Heart right ventricle (tissue), 16 donors: Measurements from ENCODE around the gene TOMM40L. TPM values are rescaled to one million over a fixed set of nuclear protein-coding genes. Genes with fewer than 3 reads are reported as not detected.

ENCODE experiments used
- ATAC-seq, 8 donors: fragments of 200-7000 bp; cut with Tn5 transposase; one replicate each; pipeline ENCODE4 v1.9.1; 2020; ENCODE audit warnings: mild to moderate bottlenecking in 8 of 8, moderate library complexity in 8 of 8, moderate number of reproducible peaks in 1 of 8
- DNase-seq, 2 donors: peaks; one replicate each; pipeline ENCODE4 v3.0.0-alpha.2; 2020
- H3K27ac ChIP-seq, 10 donors: fragments of 200-600 bp; sonication (generic) in 2 of 10; one replicate each; pipeline versions ENCODE4 v1.5.0 to v1.8.0; 2020 to 2022; ENCODE audit warnings: mild to moderate bottlenecking in 3 of 10
- H3K27me3 ChIP-seq, 7 donors: fragments of 200-600 bp; one replicate each; pipeline ENCODE4 v1.8.0; 2021 to 2022; ENCODE audit warnings: mild to moderate bottlenecking in 2 of 7
- H3K36me3 ChIP-seq, 9 donors: fragments of 200-600 bp; sonication (generic) in 1 of 9; one replicate each; pipeline versions ENCODE4 v1.5.0 to v1.8.0; 2020 to 2022; ENCODE audit warnings: mild to moderate bottlenecking in 2 of 9
- H3K4me1 ChIP-seq, 9 donors: fragments of 200-600 bp; sonication (generic) in 1 of 9; one replicate each; pipeline versions ENCODE4 v1.5.0 to v1.8.0; 2020 to 2022; ENCODE audit warnings: mild to moderate bottlenecking in 4 of 9
- H3K4me3 ChIP-seq, 10 donors: fragments of 200-600 bp; sonication (generic) in 2 of 10; one replicate each; pipeline versions ENCODE4 v1.5.0 to v1.8.0; 2020 to 2022; ENCODE audit warnings: mild to moderate bottlenecking in 7 of 10, moderate library complexity in 2 of 10
- H3K9me3 ChIP-seq, 11 donors: fragments of 200-600 bp in 10 of 11; sonication (generic) in 2 of 11; one replicate each; pipeline versions ENCODE4 v1.5.0 to v1.8.0; 2013 to 2022; ENCODE audit warnings: mild to moderate bottlenecking in 2 of 11, control low read depth in 1 of 11, moderate library complexity in 1 of 11
- CTCF ChIP-seq, 9 donors: fragments of 200-600 bp; sonication (generic) in 2 of 9; IDR thresholded peaks; one replicate each; pipeline versions ENCODE4 v1.5.0 to v1.8.0; 2021 to 2022; ENCODE audit warnings: antibody characterized with exemption in 9 of 9, mild to moderate bottlenecking in 5 of 9, moderate library complexity in 1 of 9
- WGBS, 2 donors: extraction: QIAGEN DNeasy Blood & Tissue Kit; methylation state at CpG; one replicate each; pipeline ENCODE4 v1.1.7; 2013; ENCODE audit warnings: inconsistent platforms in 1 of 2; 5-methylcytosine and 5-hydroxymethylcytosine counted together
- intact Hi-C, 10 donors: fragments of 100-400 bp; cut with DNase I; formaldehyde crosslinking; loops; one replicate each; pipeline versions ENCODE4 v1.11.1 to v1.14.2; 2022
- polyA plus RNA-seq, 2 donors: library from polyadenylated mRNA; stranded (reverse); fragments of 200-250 nt; gene quantifications; one replicate each; pipeline ENCODE4 v1.2.3, GENCODE V29; 2013
- total RNA-seq, 10 donors: library from RNA; stranded (reverse); fragmentation: NEBNext Ultra II Directional in 3 of 10; extraction: Animal tissue kit (Norgen Biotek cat#: 25700) in 3 of 10; gene quantifications; one replicate each; pipeline versions ENCODE4 v1.2.1 to v1.2.4, GENCODE V29; 2021 to 2023
- donor health status: Arrhythmogenic right ventricular cardiomyopathy.
- donor health status: ischemic (EF 13 %, LVEDD 7.1; RV severe dilation, severe dysfunction).
- donor health status: healthy with polysubstance abuse.
- donor health status: DM: no; HTN: yes; CAD: no.
- donor health status: DM: no; HTN: no; CAD: no.
- donor health status: ischemic (EF 25% LVEDD 6.9; RV normal size, moderate dysfunction).
- donor health status: ischemic (EF 25% LVEDD 5.7; RV mildly dilated, moderate dysfunction).
- donor health status: healthy.
- donor health status: DM: yes; HTN: yes; CAD: no.
- donor health status: Ischemic cardiomyopathy.
- donor health status: ischemic (EF 35%, LVEDD 5.7; RV mildly dilated, moderate dysfunction).
- donor health status: nonischemic (EF 11% LVEDD 7.7; RV severe dilation, severe dysfunction).
- donor health status: DM: yes; HTN: yes; CAD: no.
- donor health status: PGD.
- donor health status: ischemic (EF 29% LVEDD 5.4; RV normal size, mild dysfunction).
- donor health status: nonischemic (EF 23%, LVEDD 6.1; RV moderate dilation, normal function).

TOMM40L gene
- total and polyA plus RNA-seq, 12 donors, result 17.6 to 37.6 (median 32.8) TPM

GRCh38 chr1:161226320-161226711 is 456 bp downstream of the TOMM40L start:
- 3 to 7% methylated on average over 15 of the region's 15 CpGs for WGBS, 2 donors
- no peaks in the 10 kb centered on the region for H3K27me3 ChIP-seq
- intact Hi-C loops, result loop anchor here (1.0 to 10.0 kb wide), 11 partner anchors 24 to 158 kb away; partner anchors contain the start of genes SDHC (in 4 of the 10), CFAP126 (in 3 of the 10) and NDUFS2 (in 2 of the 10)
- H3K4me1 ChIP-seq, result peaks cover 6 to 30% (median 25%) of the 10 kb centered on the region in 9 donors
- H3K36me3 ChIP-seq, result peaks cover 0 to 35% (median 25%) of the 10 kb centered on the region in 9 donors
- ATAC-seq (peak in 4 of 8 donors; percentile 0 to 15 (median 6)), DNase-seq (no peak)
- no peak for TF ChIP-seq CTCF (IDR thresholded peaks at IDR 0.05)
- H3K27ac ChIP-seq, result peak overlapping the region; percentile 51 to 92 (median 86)
- peak overlapping the region; percentile 50 to 94 (median 68) for H3K4me3 ChIP-seq
- no peaks in the 10 kb centered on the region for H3K9me3 ChIP-seq

- H3K4me3 ChIP-seq, result peak overlapping the region; percentile 50 to 94 (median 68)
- H3K27me3 ChIP-seq, result no peaks in the 10 kb centered on the region
- ATAC-seq (no peak), DNase-seq (no peak)
- H3K27ac ChIP-seq, result peak overlapping the region in 9 of 10 donors; percentile 70 to 92 (median 88)
- peaks cover 0 to 35% (median 25%) of the 10 kb centered on the region in 9 donors for H3K36me3 ChIP-seq
- 37 to 41% methylated on average over 3 of the region's 3 CpGs for WGBS, 2 donors
- no peak for TF ChIP-seq CTCF (IDR thresholded peaks at IDR 0.05)
- H3K9me3 ChIP-seq, result no peaks in the 10 kb centered on the region
- intact Hi-C loops, result loop anchor here (1.0 to 10.0 kb wide), 12 partner anchors 24 to 158 kb away; partner anchors contain the start of genes SDHC (in 4 of the 10), CFAP126 (in 3 of the 10) and NDUFS2 (in 2 of the 10)
- peaks cover 6 to 30% (median 25%) of the 10 kb centered on the region in 9 donors for H3K4me1 ChIP-seq
Observed at GRCh38 chr1:161226759-161227158, 899 bp downstream of the TOMM40L start.

DNA sequence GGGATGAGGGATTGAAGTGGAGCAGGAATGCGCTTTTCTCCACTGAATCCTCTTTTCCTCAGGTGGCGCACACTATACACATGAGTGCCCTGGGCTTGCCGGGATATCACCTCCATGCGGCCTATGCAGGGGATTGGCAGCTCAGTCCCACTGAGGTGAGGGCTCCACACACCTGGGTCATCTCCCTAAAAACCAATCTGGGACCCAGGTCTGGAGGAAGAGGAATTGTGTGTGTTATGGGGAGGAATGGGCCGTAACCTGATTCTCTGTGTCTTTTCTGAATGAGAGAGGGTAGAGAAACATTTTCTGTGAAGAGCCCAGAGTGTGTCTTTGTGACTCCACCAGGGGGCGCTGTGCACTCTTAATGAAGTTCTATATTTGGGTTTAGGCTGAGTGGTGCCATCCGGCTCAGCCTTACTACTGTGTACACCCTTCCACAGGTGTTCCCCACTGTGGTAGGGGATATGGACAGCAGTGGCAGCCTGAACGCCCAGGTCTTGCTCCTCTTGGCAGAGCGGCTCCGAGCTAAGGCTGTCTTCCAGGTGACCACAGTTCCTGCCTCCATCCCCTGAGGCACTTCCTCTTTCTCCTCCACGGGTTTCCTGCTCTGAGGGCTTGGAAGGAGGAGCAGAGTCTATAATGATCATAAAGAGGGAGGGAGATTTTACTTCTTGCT is 1.5 kb downstream of the TOMM40L start:
- 40 to 45% methylated on average over 11 of the region's 11 CpGs for WGBS, 2 donors
- no peaks in the 10 kb centered on the region for H3K27me3 ChIP-seq
- ATAC-seq, result peak; percentile 39 to 79 (median 68)
- intact Hi-C loops, result loop anchor here (1.0 to 10.0 kb wide), 11 partner anchors 25 to 157 kb away; partner anchors contain the start of genes SDHC (in 4 of the 10), CFAP126 (in 3 of the 10) and NDUFS2 (in 1 of the 10)
- peak overlapping the region in 9 of 10 donors; percentile 17 to 92 (median 84) for H3K27ac ChIP-seq
- H3K4me3 ChIP-seq, result peak overlapping the region in 9 of 10 donors; percentile 50 to 94 (median 65)
- no peaks in the 10 kb centered on the region for H3K9me3 ChIP-seq
- peak; percentile 89 to 95 (median 92) for TF ChIP-seq CTCF (IDR thresholded peaks at IDR 0.05)
- peak; percentile 82 to 90 for DNase-seq
- peaks cover 0 to 35% (median 25%) of the 10 kb centered on the region in 9 donors for H3K36me3 ChIP-seq
- H3K4me1 ChIP-seq, result peaks cover 6 to 30% (median 25%) of the 10 kb centered on the region in 9 donors

- Histone ChIP-seq H3K36me3 (peaks cover 0 to 35% (median 25%) of the 10 kb centered on the region in 9 donors), H3K27me3 (no peaks in the 10 kb centered on the region), H3K27ac (peak overlapping the region in 5 of 10 donors; percentile 72 to 90 (median 89)), H3K4me1 (peaks cover 6 to 30% (median 25%) of the 10 kb centered on the region in 9 donors), H3K4me3 (peak overlapping the region in 3 of 10 donors; percentile 65 to 70 (median 65)), H3K9me3 (no peaks in the 10 kb centered on the region)
- 85 to 86% methylated on average over 7 of the region's 7 CpGs for WGBS, 2 donors
- intact Hi-C loops, result loop anchor here (5.0 to 10.0 kb wide), 6 partner anchors 36 to 157 kb away; partner anchors contain the start of genes CFAP126 (in 3 of the 10) and SDHC (in 3 of the 10)
- no peak for ATAC-seq
- DNase-seq, result no peak
- no peak for TF ChIP-seq CTCF (IDR thresholded peaks at IDR 0.05)
Observed at GRCh38 chr1:161228032-161228431, 2.2 kb downstream of the TOMM40L start.
